IPS-20b (cell line): ENCODE data around the gene SGCD.

Experiments used
- H3K27ac ChIP-seq: one replicate; pipeline ENCODE4 v1.5.1; 2013; ENCODE audit warnings: low read length
- H3K27me3 ChIP-seq: 2 replicates; pipeline ENCODE4 v1.6.1; 2013; ENCODE audit warnings: mild to moderate bottlenecking, low read length, inconsistent platforms; ENCODE audit not compliant: insufficient read depth
- H3K36me3 ChIP-seq: 2 replicates; pipeline ENCODE4 v1.6.1; 2013; ENCODE audit warnings: low read depth, mild to moderate bottlenecking, inconsistent platforms, low read length, moderate library complexity; ENCODE audit not compliant: insufficient read depth
- H3K4me1 ChIP-seq: 2 replicates; pipeline ENCODE4 v1.6.1; 2013; ENCODE audit warnings: mild to moderate bottlenecking, control low read depth, inconsistent platforms, low read length, moderate library complexity; ENCODE audit not compliant: insufficient read depth
- H3K4me3 ChIP-seq: 2 replicates; pipeline ENCODE4 v1.5.1; 2013; ENCODE audit warnings: mild to moderate bottlenecking, low read length, inconsistent platforms
- H3K9ac ChIP-seq: 2 replicates; pipeline ENCODE4 v1.6.1; 2013; ENCODE audit warnings: low read depth, mild to moderate bottlenecking, inconsistent platforms, low read length, moderate library complexity
- H3K9me3 ChIP-seq: 2 replicates; pipeline ENCODE4 v1.6.1; 2013; ENCODE audit warnings: mild to moderate bottlenecking, low read depth, low read length, inconsistent platforms; ENCODE audit not compliant: insufficient read depth

The SGCD gene

GRCh38 chr5:156407251-156407650, 80.3 kb downstream of the SGCD start:
- Histone ChIP-seq H3K27me3 (no peaks in the 10 kb centered on the region), H3K4me1 (peaks cover 4% of the 10 kb centered on the region; the same call in 1 of the 2 replicates), H3K9me3 (no peaks in the 10 kb centered on the region), H3K9ac (no peak overlapping the region), H3K36me3 (no peaks in the 10 kb centered on the region), H3K27ac (no peak overlapping the region), H3K4me3 (no peak overlapping the region)

- H3K27me3 ChIP-seq, result no peaks in the 10 kb centered on the region
- H3K9ac ChIP-seq, result no peak overlapping the region
- H3K27ac ChIP-seq, result no peak overlapping the region
- H3K36me3 ChIP-seq, result no peaks in the 10 kb centered on the region
- H3K9me3 ChIP-seq, result no peaks in the 10 kb centered on the region
- H3K4me3 ChIP-seq, result no peak overlapping the region
- H3K4me1 ChIP-seq, result no peaks in the 10 kb centered on the region
Measured at GRCh38 chr5:156409834-156410233, 82.9 kb downstream of the SGCD start.

DNA sequence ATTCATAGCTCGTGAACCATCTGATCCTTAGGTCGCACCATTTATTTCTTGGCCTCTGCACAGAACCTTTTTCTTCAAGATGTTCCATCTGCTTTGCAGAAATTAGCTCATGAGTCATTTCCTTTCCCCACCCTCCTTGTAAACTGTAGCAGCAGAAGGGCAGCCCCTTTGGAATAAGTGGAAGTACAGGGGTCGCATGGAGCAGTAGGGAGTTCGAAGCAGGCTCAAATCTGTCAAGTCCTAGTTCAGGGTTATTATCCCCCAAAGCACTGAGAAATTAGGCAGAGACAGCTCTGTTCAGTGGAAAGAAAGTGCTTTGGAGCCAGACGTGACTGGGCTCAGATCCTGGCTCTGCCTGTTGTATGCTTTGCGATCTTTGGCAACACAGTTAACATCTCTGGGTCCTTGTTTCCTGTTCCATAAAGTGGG, 84.2 kb downstream of the SGCD start:
- H3K27ac ChIP-seq, result no peak overlapping the region
- no peaks in the 10 kb centered on the region for H3K9me3 ChIP-seq
- no peaks in the 10 kb centered on the region for H3K27me3 ChIP-seq
- H3K9ac ChIP-seq, result no peak overlapping the region
- H3K4me1 ChIP-seq, result no peaks in the 10 kb centered on the region
- no peak overlapping the region for H3K4me3 ChIP-seq
- H3K36me3 ChIP-seq, result no peaks in the 10 kb centered on the region

DNA sequence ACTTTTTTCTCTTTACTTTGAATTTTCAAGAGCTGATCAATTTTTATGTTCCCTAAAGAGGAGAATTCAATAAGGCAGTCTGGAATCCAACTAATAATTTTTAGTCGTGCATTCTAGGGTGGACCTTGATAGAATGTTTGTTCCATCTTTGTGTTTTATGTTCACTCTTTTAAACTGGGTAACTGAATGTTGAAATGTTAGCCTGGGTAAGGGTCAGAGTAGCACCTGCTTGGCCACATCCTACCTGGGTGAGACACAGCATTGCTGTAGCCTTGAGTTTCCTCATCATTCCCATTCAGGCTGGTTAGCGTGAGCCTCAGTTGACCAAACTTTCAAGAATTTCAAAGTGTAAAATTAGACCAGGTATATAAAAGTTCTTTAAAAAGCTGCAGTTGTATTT, 85.0 kb downstream of the SGCD start:
- Histone ChIP-seq H3K27me3 (no peaks in the 10 kb centered on the region), H3K27ac (no peak overlapping the region), H3K9ac (no peak overlapping the region), H3K36me3 (no peaks in the 10 kb centered on the region), H3K4me3 (no peak overlapping the region), H3K4me1 (no peaks in the 10 kb centered on the region), H3K9me3 (no peaks in the 10 kb centered on the region)

DNA sequence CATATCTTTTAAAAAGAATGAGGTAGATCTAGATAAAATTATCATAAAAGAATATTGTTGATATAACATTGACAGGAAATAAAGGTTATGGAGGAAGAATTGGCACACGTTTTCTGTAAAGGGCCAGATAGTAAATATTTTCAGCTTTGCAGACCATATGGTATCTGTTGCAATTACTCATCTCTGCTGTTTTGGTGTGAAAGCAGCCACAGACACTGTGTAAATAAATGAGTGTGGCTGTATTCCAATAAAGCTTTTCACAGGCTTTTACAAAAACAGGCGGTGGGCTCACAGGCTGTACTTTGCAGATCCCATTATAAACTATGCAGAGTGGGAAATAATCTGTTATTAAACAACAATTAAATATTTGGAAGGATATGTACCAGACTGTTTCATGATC, 87.4 kb downstream of the SGCD start:
- Histone ChIP-seq H3K4me1 (no peaks in the 10 kb centered on the region), H3K9ac (no peak overlapping the region), H3K36me3 (no peaks in the 10 kb centered on the region), H3K27ac (no peak overlapping the region), H3K9me3 (no peaks in the 10 kb centered on the region), H3K4me3 (no peak overlapping the region), H3K27me3 (no peaks in the 10 kb centered on the region)

DNA sequence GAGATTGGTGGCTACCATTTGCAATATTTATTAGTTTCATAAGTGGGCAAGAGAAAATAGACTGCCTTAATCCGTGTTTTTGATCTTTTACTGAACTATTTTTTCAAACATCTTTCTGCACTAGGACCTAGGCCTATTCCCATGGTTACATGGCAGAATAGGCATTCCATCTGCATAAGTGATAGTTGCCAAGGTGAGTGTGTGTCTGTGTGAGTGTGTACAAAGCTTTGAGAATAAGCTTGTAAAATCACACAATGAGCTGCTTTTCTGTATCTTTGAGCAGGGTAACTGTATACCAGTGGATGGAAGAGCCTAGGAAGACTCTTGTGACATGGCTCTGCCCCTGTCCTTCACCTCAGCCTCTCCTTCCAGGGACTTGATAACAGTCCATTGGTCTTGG, 92.7 kb downstream of the SGCD start:
- Histone ChIP-seq H3K4me1 (peaks cover 17% of the 10 kb centered on the region; the same call in 1 of the 2 replicates), H3K9ac (no peak overlapping the region), H3K27ac (no peak overlapping the region), H3K9me3 (no peaks in the 10 kb centered on the region), H3K4me3 (no peak overlapping the region), H3K36me3 (no peaks in the 10 kb centered on the region), H3K27me3 (no peaks in the 10 kb centered on the region)

DNA sequence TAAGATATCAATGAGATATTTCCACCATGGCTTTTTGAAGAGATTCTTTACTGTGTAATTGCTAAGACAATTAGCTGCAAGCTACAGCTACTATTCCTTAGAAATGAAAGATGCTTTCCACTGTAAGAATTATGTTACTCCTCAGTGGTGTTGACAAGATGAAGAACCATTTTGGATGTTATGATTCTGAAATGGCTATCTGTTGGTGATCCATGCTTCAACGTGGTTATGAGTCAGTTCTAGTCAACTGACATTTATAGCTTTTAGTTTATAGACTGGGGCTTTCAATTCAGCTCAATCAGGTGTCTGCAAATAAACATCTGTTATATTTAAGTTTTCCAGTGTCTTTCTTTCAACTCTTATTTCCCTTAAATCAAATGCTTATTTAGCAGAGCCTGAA, 93.7 kb downstream of the SGCD start:
- H3K4me3 ChIP-seq, result no peak overlapping the region
- H3K4me1 ChIP-seq, result peaks cover 17% of the 10 kb centered on the region; the same call in 1 of the 2 replicates
- no peaks in the 10 kb centered on the region for H3K9me3 ChIP-seq
- no peak overlapping the region for H3K27ac ChIP-seq
- no peaks in the 10 kb centered on the region for H3K27me3 ChIP-seq
- no peak overlapping the region for H3K9ac ChIP-seq
- H3K36me3 ChIP-seq, result no peaks in the 10 kb centered on the region

GRCh38 chr5:156421798-156422197, 94.8 kb downstream of the SGCD start:
- no peak overlapping the region for H3K9ac ChIP-seq
- H3K9me3 ChIP-seq, result no peaks in the 10 kb centered on the region
- H3K27ac ChIP-seq, result no peak overlapping the region

DNA sequence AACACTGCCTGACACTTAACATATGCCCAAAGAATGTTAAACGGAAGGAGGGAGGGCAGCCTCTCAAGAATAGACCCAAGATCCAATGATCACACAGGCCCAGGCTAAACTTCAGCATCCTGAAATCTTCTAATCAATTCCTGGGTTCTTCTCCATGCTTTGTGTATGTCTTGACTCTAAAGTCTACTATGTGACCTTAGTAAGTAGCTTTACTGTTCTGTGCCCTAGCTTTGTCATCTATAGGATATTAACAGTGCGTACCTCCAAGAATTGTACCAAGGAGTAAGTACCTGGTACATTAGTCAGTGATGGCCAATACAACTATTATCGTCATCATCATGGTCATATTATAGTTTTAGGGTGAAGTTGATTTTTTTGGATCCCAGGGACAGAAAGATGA, 96.6 kb downstream of the SGCD start:
- no peaks in the 10 kb centered on the region for H3K36me3 ChIP-seq
- no peaks in the 10 kb centered on the region for H3K9me3 ChIP-seq
- H3K4me1 ChIP-seq, result peaks cover 17% of the 10 kb centered on the region; the same call in 1 of the 2 replicates
- no peaks in the 10 kb centered on the region for H3K27me3 ChIP-seq
- H3K4me3 ChIP-seq, result no peak overlapping the region
- H3K9ac ChIP-seq, result no peak overlapping the region
- H3K27ac ChIP-seq, result no peak overlapping the region

More at GRCh38 chr5:156421798-156422197, 94.8 kb downstream of the SGCD start:
- Histone ChIP-seq H3K27me3 (no peaks in the 10 kb centered on the region), H3K4me1 (peaks cover 17% of the 10 kb centered on the region; the same call in 1 of the 2 replicates), H3K36me3 (no peaks in the 10 kb centered on the region), H3K4me3 (peak overlapping the region; percentile 13; the same call in 1 of the 2 replicates)

- H3K27ac ChIP-seq, result no peak overlapping the region
- no peaks in the 10 kb centered on the region for H3K9me3 ChIP-seq
Measured at GRCh38 chr5:156427315-156427714, 100.4 kb downstream of the SGCD start.

GRCh38 chr5:156431956-156432829, 105.2 kb downstream of the SGCD start:
- H3K9ac ChIP-seq, result no peak overlapping the region
- no peaks in the 10 kb centered on the region for H3K9me3 ChIP-seq
- no peak overlapping the region for H3K27ac ChIP-seq
- H3K4me1 ChIP-seq, result no peaks in the 10 kb centered on the region
- no peaks in the 10 kb centered on the region for H3K27me3 ChIP-seq
- no peaks in the 10 kb centered on the region for H3K36me3 ChIP-seq
- H3K4me3 ChIP-seq, result no peak overlapping the region

More at GRCh38 chr5:156427315-156427714, 100.4 kb downstream of the SGCD start:
- H3K27me3 ChIP-seq, result no peaks in the 10 kb centered on the region
- no peaks in the 10 kb centered on the region for H3K36me3 ChIP-seq
- no peak overlapping the region for H3K4me3 ChIP-seq
- peaks cover 5% of the 10 kb centered on the region; the same call in 1 of the 2 replicates for H3K4me1 ChIP-seq
- no peak overlapping the region for H3K9ac ChIP-seq

- Histone ChIP-seq H3K27me3 (no peaks in the 10 kb centered on the region), H3K9me3 (no peaks in the 10 kb centered on the region), H3K4me1 (no peaks in the 10 kb centered on the region), H3K4me3 (no peak overlapping the region), H3K9ac (no peak overlapping the region), H3K36me3 (no peaks in the 10 kb centered on the region), H3K27ac (no peak overlapping the region)
Measured at GRCh38 chr5:156432830-156433105, 105.8 kb downstream of the SGCD start.
